Measurements from ENCODE around the gene PSD4.

The PSD4 gene

DNA sequence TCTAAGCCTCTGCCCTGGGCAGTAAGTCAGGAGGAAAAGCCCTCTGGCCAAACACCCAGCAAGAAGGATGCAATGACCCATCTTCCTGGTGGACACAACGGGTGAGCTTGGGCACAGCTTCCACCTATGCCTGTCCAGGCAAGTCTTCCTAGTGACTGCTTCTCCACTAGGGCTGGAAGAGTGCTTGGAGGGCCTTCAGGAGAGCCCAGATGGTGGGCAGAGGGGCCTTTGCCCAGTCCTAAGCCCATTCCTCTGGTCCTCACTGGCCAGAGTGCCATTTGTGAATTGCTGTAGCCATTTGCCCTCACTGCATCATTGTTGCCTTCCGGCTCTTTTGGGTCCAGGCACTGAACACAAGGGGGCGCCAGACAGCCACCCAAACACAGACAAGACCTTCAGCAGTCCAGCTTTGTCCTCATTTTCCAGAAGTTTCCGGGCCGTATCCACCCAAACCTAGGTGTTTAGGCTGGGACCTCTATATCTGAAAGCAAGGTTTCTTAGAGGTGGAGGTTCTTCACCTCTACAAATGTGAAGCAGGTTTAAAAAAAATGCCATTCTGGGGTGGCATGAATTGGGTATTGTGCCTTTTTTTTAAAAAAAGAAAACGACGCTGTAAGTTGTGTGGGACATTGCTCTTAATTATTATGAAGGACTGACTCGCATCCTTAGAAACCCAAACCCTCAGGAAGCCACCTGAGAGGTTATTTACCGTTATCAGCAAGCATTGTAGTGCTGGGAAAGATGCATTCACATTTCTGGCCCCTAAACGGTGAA lies 75.4 kb downstream of the PSD4 start:
- FAIRE-seq (peak; percentile 72), DNase-seq (ENCODE audit: insufficient read length, low spot score) (peak; percentile 74)
- TF ChIP-seq POU2F2 (IDR thresholded peaks at IDR 0.05; ENCODE audit: low read depth, low read length) (no peak), TAF1 (IDR thresholded peaks at IDR 0.05; ENCODE audit: low read depth, low read length) (no peak)

DNA sequence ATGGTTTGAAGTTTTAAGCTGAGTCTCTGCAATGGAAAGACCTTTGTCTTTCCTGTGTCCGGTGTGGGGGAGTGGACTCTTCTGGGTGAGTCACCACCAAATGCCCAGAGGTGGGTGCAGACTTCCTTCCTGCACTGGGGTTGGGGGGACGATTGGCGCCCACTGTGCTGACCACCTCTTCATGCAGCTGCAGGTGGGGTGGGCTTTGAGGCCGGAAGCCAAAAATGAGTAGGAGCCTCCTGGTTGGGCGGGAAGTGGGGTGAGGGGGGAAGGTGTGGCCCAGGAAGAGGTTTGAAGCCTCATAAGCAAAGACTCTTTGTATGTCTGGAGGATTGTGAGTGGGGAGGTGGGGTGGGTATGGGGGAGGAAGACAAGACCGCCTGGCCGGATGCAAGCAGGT lies 77.3 kb downstream of the PSD4 start:
- TF ChIP-seq POLR2A (IDR thresholded peaks at IDR 0.05; ENCODE audit: low read depth, low read length) (no peak), POLR2AphosphoS5 (IDR thresholded peaks at IDR 0.05; ENCODE audit: low read depth, low read length) (no peak), PAX5 (IDR thresholded peaks at IDR 0.05; ENCODE audit: insufficient read depth, low read length, severe bottlenecking) (no peak), SPI1 (IDR thresholded peaks at IDR 0.05; ENCODE audit: low read depth, low read length) (no peak), POU2F2 (IDR thresholded peaks at IDR 0.05; ENCODE audit: low read depth, low read length) (no peak), TAF1 (IDR thresholded peaks at IDR 0.05; ENCODE audit: low read depth, low read length) (no peak)
- FAIRE-seq (no peak), DNase-seq (ENCODE audit: insufficient read length, low spot score) (no peak)

GRCh38 chr2:113252047-113252590 lies 78.3 kb downstream of the PSD4 start:
- TF ChIP-seq SPI1 (IDR thresholded peaks at IDR 0.05; ENCODE audit: low read depth, low read length): no peak
- TF ChIP-seq POLR2AphosphoS5 (IDR thresholded peaks at IDR 0.05; ENCODE audit: low read depth, low read length): no peak
- TF ChIP-seq TAF1 (IDR thresholded peaks at IDR 0.05; ENCODE audit: low read depth, low read length): no peak
- no peak for TF ChIP-seq PAX5 (IDR thresholded peaks at IDR 0.05; ENCODE audit: insufficient read depth, low read length, severe bottlenecking)
- no peak for TF ChIP-seq POU2F2 (IDR thresholded peaks at IDR 0.05; ENCODE audit: low read depth, low read length)
- no peak for TF ChIP-seq POLR2A (IDR thresholded peaks at IDR 0.05; ENCODE audit: low read depth, low read length)
- DNase-seq (ENCODE audit: insufficient read length, low spot score) (no peak), FAIRE-seq (no peak)

- no peak for DNase-seq (ENCODE audit: insufficient read length, low spot score)
- TF ChIP-seq POU2F2 (IDR thresholded peaks at IDR 0.05; ENCODE audit: low read depth, low read length) (no peak), SPI1 (IDR thresholded peaks at IDR 0.05; ENCODE audit: low read depth, low read length) (no peak), PAX5 (IDR thresholded peaks at IDR 0.05; ENCODE audit: insufficient read depth, low read length, severe bottlenecking) (no peak), TAF1 (IDR thresholded peaks at IDR 0.05; ENCODE audit: low read depth, low read length) (no peak), POLR2A (IDR thresholded peaks at IDR 0.05; ENCODE audit: low read depth, low read length) (no peak), POLR2AphosphoS5 (IDR thresholded peaks at IDR 0.05; ENCODE audit: low read depth, low read length) (no peak)
- FAIRE-seq: no peak
Observed at GRCh38 chr2:113253453-113253852, 79.7 kb downstream of the PSD4 start.

GRCh38 chr2:113255140-113256070 lies 81.6 kb downstream of the PSD4 start:
- no peak for DNase-seq (ENCODE audit: insufficient read length, low spot score)
- no peak for FAIRE-seq
- TF ChIP-seq POU2F2 (IDR thresholded peaks at IDR 0.05; ENCODE audit: low read depth, low read length) (no peak), POLR2AphosphoS5 (IDR thresholded peaks at IDR 0.05; ENCODE audit: low read depth, low read length) (no peak), PAX5 (IDR thresholded peaks at IDR 0.05; ENCODE audit: insufficient read depth, low read length, severe bottlenecking) (no peak), SPI1 (IDR thresholded peaks at IDR 0.05; ENCODE audit: low read depth, low read length) (no peak), TAF1 (IDR thresholded peaks at IDR 0.05; ENCODE audit: low read depth, low read length) (no peak), POLR2A (IDR thresholded peaks at IDR 0.05; ENCODE audit: low read depth, low read length) (no peak)

DNA sequence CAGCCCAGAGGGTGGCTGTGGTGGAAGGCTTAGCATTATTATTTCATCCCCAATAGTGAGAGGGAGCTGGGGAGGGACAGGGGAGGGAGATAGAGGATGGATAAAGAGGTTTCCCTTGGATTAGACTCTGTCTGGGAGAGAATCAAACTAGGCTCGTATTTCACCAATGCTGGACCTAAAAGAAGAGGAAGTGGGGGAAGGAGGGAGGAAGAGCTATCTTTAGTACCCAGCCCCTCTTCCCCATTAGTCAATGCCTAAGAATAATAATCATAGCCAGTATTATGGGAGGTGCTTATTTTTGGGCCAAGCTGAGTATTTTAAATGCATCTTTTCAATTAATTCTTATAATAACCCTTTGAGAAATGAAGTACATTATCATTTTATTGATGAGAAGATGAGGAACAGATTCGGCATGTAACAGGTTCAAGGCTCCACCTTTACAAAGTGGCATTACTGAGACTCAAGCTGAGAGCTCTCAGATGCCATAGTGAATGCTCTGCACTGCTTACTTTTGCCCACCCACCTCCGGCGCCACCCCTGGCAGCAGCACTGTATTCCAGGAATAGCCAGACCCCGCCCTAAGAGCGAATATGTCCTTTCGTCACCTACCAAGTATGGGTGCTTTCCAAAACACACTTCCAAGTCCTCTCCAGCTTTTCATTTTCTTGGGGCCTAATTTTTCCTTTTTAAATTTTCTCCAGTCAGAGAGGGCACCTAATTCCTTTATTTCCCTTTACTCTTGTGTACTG lies 83.9 kb downstream of the PSD4 start:
- DNase-seq (ENCODE audit: insufficient read length, low spot score) (no peak), FAIRE-seq (no peak)
- TF ChIP-seq TAF1 (IDR thresholded peaks at IDR 0.05; ENCODE audit: low read depth, low read length): no peak
- TF ChIP-seq SPI1 (IDR thresholded peaks at IDR 0.05; ENCODE audit: low read depth, low read length): peak; percentile 36; the same call in 1 of the 2 replicates

- no peak for FAIRE-seq
- DNase-seq (ENCODE audit: insufficient read length, low spot score): no peak
- no peak for TF ChIP-seq TAF1 (IDR thresholded peaks at IDR 0.05; ENCODE audit: low read depth, low read length)
- no peak for TF ChIP-seq PAX5 (IDR thresholded peaks at IDR 0.05; ENCODE audit: insufficient read depth, low read length, severe bottlenecking)
- no peak for TF ChIP-seq POLR2A (IDR thresholded peaks at IDR 0.05; ENCODE audit: low read depth, low read length)
- no peak for TF ChIP-seq POLR2AphosphoS5 (IDR thresholded peaks at IDR 0.05; ENCODE audit: low read depth, low read length)
- TF ChIP-seq POU2F2 (IDR thresholded peaks at IDR 0.05; ENCODE audit: low read depth, low read length): no peak
- no peak for TF ChIP-seq SPI1 (IDR thresholded peaks at IDR 0.05; ENCODE audit: low read depth, low read length)
Observed at GRCh38 chr2:113258471-113259147, 84.8 kb downstream of the PSD4 start.
